Loucy (cell line): ENCODE data around the gene MTR.

ENCODE experiments used
- EZH2phosphoT487 ChIP-seq: fragments of 200-600 bp; IDR thresholded peaks from 2 replicates; pipeline ENCODE4 v1.6.1; 2018; ENCODE audit warnings: antibody characterized with exemption, mild to moderate bottlenecking, moderate library complexity, borderline replicate concordance
- TF ChIP-seq, protein P1 (sequence below): fragments of 200-600 bp; sonication (generic); conservative IDR thresholded peaks from 2 replicates; pipeline ENCODE4 v1.5.1; 2014; ENCODE audit warnings: mild to moderate bottlenecking, antibody characterized with exemption, low read length

DNA sequence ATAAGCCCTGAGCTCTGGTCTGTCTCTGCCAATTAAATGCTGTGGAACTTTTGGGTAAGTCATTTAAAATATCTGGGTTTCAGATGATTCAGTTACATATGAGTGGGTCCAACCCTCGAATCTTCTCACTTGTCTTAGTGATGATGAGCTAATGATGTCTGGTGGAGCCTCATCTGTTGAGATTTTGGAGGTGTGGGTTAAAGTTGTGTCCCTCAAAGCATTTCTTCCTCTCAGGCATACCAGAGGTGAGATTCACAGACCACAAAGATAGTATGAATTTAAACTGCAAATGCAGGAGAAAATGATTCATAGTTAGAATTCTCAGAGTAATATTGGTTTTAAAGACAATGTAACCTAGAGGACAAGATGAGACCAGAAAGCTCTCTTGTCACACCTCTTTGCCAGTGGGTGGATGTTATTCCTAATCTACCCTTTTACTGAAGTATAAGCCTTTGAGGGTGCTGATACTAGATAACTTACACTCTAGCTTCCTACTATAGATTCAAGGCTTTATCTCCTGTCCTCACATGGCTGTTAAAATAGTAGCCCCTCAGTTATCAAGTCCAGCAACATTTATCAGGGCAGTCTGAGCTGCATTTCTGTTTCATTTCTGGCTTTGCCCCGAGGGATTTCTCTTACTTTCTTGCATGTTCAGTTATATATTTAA is 118.4 kb downstream of the MTR start:
- TF ChIP-seq, protein P1, sequence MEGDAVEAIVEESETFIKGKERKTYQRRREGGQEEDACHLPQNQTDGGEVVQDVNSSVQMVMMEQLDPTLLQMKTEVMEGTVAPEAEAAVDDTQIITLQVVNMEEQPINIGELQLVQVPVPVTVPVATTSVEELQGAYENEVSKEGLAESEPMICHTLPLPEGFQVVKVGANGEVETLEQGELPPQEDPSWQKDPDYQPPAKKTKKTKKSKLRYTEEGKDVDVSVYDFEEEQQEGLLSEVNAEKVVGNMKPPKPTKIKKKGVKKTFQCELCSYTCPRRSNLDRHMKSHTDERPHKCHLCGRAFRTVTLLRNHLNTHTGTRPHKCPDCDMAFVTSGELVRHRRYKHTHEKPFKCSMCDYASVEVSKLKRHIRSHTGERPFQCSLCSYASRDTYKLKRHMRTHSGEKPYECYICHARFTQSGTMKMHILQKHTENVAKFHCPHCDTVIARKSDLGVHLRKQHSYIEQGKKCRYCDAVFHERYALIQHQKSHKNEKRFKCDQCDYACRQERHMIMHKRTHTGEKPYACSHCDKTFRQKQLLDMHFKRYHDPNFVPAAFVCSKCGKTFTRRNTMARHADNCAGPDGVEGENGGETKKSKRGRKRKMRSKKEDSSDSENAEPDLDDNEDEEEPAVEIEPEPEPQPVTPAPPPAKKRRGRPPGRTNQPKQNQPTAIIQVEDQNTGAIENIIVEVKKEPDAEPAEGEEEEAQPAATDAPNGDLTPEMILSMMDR = no peak
- TF ChIP-seq EZH2phosphoT487 = no peak
